Epithelial cell of proximal tubule (primary cell): ENCODE measurements around the gene TRIM39. TPM values are rescaled to one million over a fixed set of nuclear protein-coding genes. Genes with fewer than 3 reads are reported as not detected.

Source experiments
- DNase-seq: peaks from one replicate; pipeline ENCODE4 v3.0.0-alpha.2; 2011; ENCODE audit warnings: low read depth
- H3K4me3 ChIP-seq: 2 replicates; pipeline ENCODE4 v1.5.1; 2011; ENCODE audit warnings: low read depth, mild to moderate bottlenecking, low read length
- CTCF ChIP-seq: conservative IDR thresholded peaks from 2 replicates; pipeline ENCODE4 v1.5.1; 2012; ENCODE audit warnings: low read depth, mild to moderate bottlenecking, low read length
- total RNA-seq: library from RNA; depleted of rRNA; stranded (reverse); fragments of >200 nt; gene quantifications from 2 replicates; pipeline ENCODE4 v1.2.3, GENCODE V29; 2015

Gene TRIM39
- total RNA-seq, 1 donor from 2014 or later, result 9.8 TPM

DNA sequence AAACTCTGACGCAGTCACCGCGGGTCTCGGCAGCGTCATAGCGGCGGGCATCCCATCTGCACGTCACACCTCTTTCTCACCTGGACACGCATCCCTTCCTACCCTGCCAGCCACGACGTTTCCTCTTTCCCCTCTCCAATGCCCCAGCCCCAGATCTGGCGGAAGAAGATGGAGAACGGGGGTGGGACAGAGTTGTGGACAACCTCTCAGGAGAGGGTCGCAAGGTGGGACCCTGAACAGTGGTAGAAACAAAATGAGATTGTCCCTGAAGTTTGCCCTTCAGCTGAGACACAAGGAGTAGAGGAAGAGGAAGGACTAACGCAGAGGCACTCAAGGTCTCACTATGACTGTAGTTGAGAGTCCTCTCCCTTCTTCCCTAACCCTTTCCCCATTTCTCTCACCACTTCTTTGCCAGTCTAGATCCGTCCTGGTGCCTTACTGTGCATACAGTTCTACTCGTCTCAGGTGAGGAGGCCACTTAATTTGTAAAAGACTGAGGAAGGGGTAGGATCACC, 562 bp downstream of the TRIM39 start:
- H3K4me3 ChIP-seq, result peak overlapping the region; percentile 87
- DNase-seq, result no peak
- no peak for TF ChIP-seq CTCF

- no peak overlapping the region for H3K4me3 ChIP-seq
- no peak for DNase-seq
- TF ChIP-seq CTCF, result no peak
Observed at GRCh38 chr6:30328397-30328796, 1.7 kb downstream of the TRIM39 start.

DNA sequence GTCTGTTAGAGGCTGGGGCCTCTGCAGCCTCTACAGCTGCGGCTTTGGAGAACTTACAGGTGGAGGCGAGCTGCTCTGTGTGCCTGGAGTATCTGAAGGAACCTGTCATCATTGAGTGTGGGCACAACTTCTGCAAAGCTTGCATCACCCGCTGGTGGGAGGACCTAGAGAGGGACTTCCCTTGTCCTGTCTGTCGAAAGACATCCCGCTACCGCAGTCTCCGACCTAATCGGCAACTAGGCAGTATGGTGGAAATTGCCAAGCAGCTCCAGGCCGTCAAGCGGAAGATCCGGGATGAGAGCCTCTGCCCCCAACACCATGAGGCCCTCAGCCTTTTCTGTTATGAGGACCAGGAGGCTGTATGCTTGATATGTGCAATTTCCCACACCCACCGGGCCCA, 2.6 kb downstream of the TRIM39 start:
- no peak for TF ChIP-seq CTCF
- DNase-seq, result no peak
- no peak overlapping the region for H3K4me3 ChIP-seq

GRCh38 chr6:30331981-30332380, 5.3 kb downstream of the TRIM39 start:
- no peak for DNase-seq
- TF ChIP-seq CTCF, result no peak

GRCh38 chr6:30334075-30334783, 7.5 kb downstream of the TRIM39 start:
- TF ChIP-seq CTCF, result no peak
- no peak for DNase-seq
- no peak overlapping the region for H3K4me3 ChIP-seq

More at GRCh38 chr6:30331981-30332380, 5.3 kb downstream of the TRIM39 start:
- no peak overlapping the region for H3K4me3 ChIP-seq

DNA sequence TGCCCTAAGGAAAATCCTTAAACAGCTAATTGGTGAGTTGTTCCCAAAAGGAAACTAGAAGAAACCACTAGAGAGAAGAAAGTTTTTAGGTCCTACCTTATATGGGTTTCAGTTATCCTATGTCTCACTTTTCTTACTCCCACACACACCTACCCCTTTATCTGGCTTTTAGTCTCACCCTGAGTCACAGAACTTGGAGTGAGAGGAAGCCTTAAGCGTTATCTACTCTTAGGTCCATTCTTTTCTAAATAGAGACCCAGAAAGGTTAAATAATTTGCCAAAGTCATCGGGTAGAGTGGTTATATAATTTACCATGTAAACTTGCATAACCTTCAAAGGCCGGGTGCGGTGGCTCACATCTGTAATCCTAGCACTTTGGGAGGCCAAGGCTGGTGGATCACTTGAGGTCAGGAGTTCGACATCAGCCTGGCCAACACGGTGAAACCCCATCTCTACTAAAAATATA, 13.9 kb downstream of the TRIM39 start:
- TF ChIP-seq CTCF, result no peak
- DNase-seq, result no peak
- H3K4me3 ChIP-seq, result no peak overlapping the region

DNA sequence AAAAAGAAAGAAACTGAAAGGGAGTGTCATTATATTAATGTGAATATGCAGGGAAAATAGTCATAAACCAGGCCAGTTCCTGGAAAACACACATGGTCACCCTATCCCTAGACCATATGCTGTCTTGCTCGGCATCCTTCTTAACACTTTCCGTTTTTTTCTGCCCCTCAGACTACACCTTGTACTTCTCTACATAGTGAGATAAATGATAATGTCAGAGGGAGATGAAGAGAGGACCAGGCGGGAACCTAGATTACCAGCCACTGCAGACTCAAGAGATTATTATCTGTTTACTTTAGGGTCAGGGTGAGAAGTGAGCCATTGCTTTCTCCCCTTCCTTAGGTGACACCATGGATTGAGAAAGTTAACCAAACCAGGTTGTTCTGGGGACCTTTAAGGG, 14.5 kb downstream of the TRIM39 start:
- no peak for TF ChIP-seq CTCF
- no peak overlapping the region for H3K4me3 ChIP-seq
- no peak for DNase-seq
